Activated naive CD4-positive, alpha-beta T cell treated with anti-CD3 and anti-CD28 coated beads, Interleukin-2, amount 50 U/mL, for 24 hours (primary cell): ENCODE measurements around the gene TMEM86B.

ENCODE experiments used
- H3K27ac Mint-ChIP-seq: one replicate; pipeline ENCODE4 v1.8.0; 2021; ENCODE audit warnings: mild to moderate bottlenecking, mixed read lengths
- H3K27me3 Mint-ChIP-seq: one replicate; pipeline ENCODE4 v1.8.0; 2021; ENCODE audit warnings: mixed read lengths
- H3K36me3 Mint-ChIP-seq: one replicate; pipeline ENCODE4 v1.8.0; 2021; ENCODE audit warnings: mixed read lengths
- H3K4me1 Mint-ChIP-seq: one replicate; pipeline ENCODE4 v1.8.0; 2021; ENCODE audit warnings: mixed read lengths
- H3K4me3 Mint-ChIP-seq: one replicate; pipeline ENCODE4 v1.8.0; 2021; ENCODE audit warnings: mild to moderate bottlenecking, mixed read lengths
- H3K9me3 Mint-ChIP-seq: one replicate; pipeline ENCODE4 v1.8.0; 2021; ENCODE audit warnings: mixed read lengths

TMEM86B gene

DNA sequence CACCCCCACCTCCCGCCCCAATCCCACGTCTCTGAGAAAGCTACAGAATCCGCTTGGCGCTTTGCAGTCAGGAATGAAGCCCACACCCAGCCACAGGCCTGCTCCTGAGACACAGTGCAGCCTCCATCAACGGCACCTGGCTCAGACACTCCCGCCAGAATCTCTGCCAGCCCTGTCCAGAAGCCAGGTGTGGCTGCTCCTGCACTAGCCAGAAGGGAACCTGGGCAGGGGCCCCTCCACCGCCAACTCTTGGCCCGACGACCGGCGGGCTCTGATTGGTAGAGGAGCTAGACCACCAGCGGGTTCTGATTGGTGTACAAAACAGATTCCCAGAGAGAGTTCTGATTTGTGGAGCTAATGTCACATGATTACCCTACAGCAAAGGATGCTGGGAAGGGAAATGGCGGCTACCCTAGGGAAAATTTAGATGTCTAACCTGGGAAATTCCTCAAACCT is 33.1 kb upstream of the TMEM86B start:
- Mint-ChIP-seq H3K4me3 (no peak overlapping the region), H3K9me3 (no peaks in the 10 kb centered on the region), H3K36me3 (peaks cover 8% of the 10 kb centered on the region), H3K27ac (no peak overlapping the region), H3K4me1 (peaks cover 23% of the 10 kb centered on the region), H3K27me3 (no peaks in the 10 kb centered on the region)

DNA sequence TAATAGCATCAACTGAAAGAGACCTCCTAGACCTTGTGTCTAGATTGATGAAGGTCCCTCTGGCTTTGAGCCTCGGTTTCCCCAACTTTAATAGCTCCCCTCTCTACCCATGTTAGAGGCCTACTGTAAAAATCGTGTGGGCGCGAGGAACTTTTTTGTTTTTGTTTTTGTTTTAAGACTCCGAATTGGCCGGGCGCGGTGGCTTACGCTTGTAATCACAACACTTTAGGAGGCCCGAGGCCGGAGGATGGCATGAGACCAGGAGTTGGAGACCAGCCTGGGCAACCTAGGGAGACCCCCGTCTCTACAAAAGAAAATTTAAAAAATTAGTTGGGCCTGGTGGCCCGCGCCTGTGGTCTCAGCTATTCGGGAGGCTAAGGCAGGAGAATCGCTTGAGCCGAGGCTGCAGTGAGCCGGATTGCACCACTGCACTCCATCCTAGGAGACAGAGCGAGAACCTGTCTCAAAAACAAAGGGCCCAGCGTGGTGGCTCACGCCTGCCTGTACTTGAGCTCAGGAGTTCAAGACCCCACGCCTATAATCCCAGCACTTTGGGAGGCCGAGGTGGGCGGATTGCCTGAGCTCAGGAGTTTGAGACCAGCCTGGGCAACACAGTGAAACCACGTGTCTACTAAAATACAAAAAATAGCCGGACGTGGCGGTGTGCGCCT is 31.1 kb upstream of the TMEM86B start:
- Mint-ChIP-seq H3K27ac (peak overlapping the region; percentile 97), H3K27me3 (no peaks in the 10 kb centered on the region), H3K36me3 (peaks cover 7% of the 10 kb centered on the region), H3K4me3 (peak overlapping the region; percentile 96), H3K4me1 (peaks cover 34% of the 10 kb centered on the region), H3K9me3 (no peaks in the 10 kb centered on the region)

DNA sequence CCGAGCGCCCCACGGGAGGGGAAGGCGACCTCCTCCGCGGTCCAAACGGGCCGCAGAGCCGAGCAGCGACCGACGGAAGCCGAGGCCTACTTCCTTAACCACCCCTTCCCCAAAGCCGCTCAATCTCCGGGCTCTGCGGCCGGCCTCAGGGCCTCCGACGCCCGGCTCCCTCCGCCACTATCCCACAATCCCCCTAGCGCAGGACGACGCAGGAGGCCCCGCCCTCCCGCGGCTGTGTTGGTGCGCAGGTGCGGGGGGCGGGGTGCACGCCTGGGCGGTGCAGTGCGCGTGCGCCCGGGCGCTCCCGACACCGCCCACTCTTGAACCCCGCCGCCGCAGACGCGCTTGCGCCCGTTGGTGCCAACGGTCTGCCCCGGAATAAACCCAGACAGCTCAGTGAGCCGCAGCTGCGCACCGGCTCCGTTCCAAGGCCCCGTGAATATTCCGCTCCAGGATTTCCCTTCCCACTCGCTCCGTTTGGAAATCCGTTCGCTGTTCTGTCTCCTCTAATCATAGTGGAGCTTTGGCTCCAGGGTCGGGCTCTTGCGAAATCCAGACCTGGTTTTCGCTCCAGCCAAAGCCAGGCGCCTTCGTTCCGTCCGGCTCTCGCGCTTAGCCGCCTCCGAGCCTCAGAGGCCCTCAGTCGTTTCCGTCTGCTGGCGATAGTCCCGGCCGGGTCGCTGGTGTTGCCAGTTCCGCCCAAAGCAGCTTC is 30.4 kb upstream of the TMEM86B start, which contains the start of gene PPP6R1:
Gene PPP6R1, minus strand, starts transcription at position 190 of the 712 bp plus-strand sequence. CDS start 11,914 bp downstream, outside the sequence.
- Mint-ChIP-seq H3K9me3 (no peaks in the 10 kb centered on the region), H3K4me1 (peaks cover 38% of the 10 kb centered on the region), H3K36me3 (peaks cover 10% of the 10 kb centered on the region), H3K27ac (peak within 1 kb of the TSS; percentile 98), H3K27me3 (no peaks in the 10 kb centered on the region), H3K4me3 (peak within 1 kb of the TSS; percentile 97)

DNA sequence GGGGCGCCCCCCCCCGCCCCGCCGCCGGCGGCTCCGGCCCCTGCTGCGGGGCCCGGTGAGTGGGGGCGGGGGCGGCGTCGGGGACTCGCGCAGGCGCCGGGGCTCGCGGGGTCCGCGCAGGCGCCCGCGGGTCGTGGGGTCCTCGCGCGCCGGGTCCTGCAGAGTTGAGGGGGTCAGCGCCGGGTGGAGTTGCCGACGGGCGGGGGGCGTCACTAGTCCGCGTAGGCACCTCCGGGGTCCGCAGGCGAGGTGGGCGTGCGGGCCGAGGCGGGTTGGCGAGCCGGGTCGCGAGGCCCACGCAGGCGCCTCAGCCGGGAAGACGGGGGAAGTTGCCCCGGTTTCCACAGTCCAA is 29.9 kb upstream of the TMEM86B start:
- H3K9me3 Mint-ChIP-seq = no peaks in the 10 kb centered on the region
- H3K4me3 Mint-ChIP-seq = peak overlapping the region; percentile 96
- no peaks in the 10 kb centered on the region for H3K27me3 Mint-ChIP-seq
- peaks cover 44% of the 10 kb centered on the region for H3K4me1 Mint-ChIP-seq
- H3K36me3 Mint-ChIP-seq = peaks cover 11% of the 10 kb centered on the region
- no peak overlapping the region for H3K27ac Mint-ChIP-seq

DNA sequence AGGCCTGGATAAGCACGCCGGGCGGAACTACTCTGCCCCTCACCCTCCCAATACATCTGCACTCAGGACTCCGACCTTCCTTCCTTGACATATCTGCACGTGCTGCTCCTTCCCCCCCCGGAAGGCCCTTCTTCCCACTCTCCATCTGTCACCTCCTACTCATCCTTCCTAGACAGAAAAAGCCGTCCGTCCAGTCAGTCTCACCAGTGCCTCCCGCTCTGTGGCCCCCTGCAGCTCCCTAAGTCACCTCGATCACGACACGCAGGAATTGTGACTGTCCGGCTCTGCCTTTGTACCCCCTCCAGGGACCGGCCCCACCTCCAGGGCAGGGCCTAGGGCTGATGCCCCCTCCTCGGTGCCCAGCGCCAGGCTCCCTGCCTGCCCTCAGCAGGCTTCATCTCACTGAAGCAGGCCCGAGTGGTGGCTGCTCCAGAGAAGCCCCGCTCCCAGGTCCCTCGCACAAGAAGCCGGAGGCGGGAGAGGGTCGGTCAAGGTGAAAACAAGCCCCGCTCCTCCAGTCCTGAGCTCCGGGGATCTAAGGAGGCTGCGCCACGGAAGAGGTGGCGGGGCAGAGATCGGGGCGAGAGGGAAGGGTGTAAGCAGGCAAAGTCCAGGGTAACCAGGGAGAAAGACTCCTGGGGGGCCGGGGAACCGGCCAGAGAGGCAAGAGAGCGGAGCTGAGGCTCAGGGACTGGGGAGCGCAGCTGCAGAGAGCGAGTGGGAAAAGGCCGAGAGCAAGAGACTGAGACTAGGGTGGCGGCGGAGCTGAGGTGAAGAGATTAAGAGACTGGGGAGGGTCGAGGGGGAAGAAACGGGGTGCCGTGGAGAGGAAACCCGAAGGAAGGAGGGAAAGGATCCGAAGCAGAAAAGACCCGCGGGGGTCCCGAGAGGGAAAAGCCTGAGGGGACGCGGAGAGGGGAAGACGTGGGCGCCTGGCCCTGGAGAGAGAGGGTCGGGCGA is 29.2 kb upstream of the TMEM86B start:
- Mint-ChIP-seq H3K27ac (peak overlapping the region; percentile 98), H3K36me3 (peaks cover 11% of the 10 kb centered on the region), H3K4me3 (peak overlapping the region; percentile 97), H3K9me3 (no peaks in the 10 kb centered on the region), H3K27me3 (no peaks in the 10 kb centered on the region), H3K4me1 (peaks cover 47% of the 10 kb centered on the region)

- Mint-ChIP-seq H3K36me3 (peaks cover 9% of the 10 kb centered on the region), H3K4me1 (peaks cover 52% of the 10 kb centered on the region), H3K27ac (peak overlapping the region; percentile 98), H3K4me3 (peak overlapping the region; percentile 97), H3K27me3 (no peaks in the 10 kb centered on the region), H3K9me3 (no peaks in the 10 kb centered on the region)
These were observed 28.2 kb upstream of the TMEM86B start for GRCh38 chr19:55256562-55257460.

DNA sequence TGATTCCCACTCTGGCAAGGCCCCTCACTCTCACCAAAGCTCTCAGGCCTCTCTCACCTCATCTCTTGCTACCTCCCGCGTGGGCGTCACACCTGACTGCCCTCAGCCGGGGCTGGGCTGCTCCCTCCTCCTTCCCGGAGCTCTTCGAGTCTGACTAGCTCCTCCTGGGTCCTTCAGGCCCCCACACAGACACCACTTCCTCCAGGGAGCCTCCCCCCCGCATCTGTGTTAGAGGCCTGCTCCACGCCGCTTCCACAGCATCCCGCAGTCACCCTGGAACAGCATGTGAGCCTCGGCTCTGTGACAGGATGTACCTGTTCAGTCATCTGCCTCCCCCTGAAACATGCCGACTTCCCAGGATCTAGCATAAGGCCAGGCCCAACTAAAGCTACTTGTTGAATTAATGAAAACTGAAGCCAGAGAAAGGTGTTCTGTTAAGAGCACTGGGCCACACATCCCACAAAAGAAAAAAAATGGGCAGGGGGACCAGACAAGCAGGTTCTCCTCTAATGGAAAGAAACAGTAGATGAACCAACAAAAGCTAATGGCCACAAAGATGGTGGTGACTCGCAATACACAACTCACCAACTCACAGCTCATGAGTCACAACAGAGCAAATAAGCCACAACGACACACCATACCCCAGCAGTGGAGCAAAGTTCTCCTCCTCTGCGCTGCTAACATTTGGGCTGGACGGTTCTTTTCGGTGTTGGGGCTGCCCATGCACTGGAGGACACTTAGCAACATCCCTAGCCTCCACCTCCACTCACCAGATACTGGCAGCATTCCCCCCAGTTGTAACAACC is 27.3 kb upstream of the TMEM86B start:
- peaks cover 62% of the 10 kb centered on the region for H3K4me1 Mint-ChIP-seq
- H3K36me3 Mint-ChIP-seq = peaks cover 13% of the 10 kb centered on the region
- no peaks in the 10 kb centered on the region for H3K27me3 Mint-ChIP-seq
- H3K27ac Mint-ChIP-seq = peak overlapping the region; percentile 98
- no peaks in the 10 kb centered on the region for H3K9me3 Mint-ChIP-seq
- peak overlapping the region; percentile 97 for H3K4me3 Mint-ChIP-seq

GRCh38 chr19:55254625-55254977 is 26.0 kb upstream of the TMEM86B start:
- no peaks in the 10 kb centered on the region for H3K9me3 Mint-ChIP-seq
- H3K4me3 Mint-ChIP-seq = peak overlapping the region; percentile 97
- H3K27me3 Mint-ChIP-seq = no peaks in the 10 kb centered on the region
- peaks cover 61% of the 10 kb centered on the region for H3K4me1 Mint-ChIP-seq
- H3K36me3 Mint-ChIP-seq = peaks cover 14% of the 10 kb centered on the region
- peak overlapping the region; percentile 98 for H3K27ac Mint-ChIP-seq

DNA sequence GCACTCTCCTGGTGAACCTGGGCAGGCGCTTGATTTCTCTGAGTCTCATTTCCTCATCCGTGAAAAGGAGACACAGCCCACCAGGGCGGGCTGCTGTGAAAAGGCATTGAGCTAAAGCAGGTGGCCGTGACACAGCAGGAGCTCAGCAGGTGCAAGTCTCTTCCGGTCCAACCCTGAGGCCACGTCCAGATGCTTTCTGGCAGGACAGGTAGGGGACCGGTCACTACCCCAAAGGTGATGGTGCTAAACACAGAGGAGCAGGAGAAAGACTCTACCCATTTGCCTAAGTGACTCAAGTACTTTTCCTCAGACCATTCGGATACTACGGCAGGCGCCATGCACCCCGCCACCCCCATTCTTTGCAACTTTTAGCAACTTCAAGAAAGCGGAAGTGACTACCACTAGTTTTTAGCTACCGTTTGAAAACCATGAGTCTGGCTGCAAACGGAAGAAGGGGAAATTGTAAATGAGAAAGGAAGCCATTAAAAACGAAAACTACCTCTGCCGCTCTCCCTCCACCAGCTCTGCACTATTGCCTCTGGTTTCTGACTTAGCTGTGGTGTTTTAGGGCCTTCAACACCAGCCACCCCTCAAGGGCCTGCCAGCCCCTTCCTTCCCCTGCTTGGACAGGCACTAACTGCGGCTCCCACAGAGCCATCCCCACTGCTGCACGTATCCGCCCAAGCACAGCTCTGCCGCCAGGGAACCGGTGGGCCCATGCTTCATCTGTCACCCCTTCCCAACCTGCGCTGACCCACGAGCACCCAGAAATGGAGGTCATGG is 25.5 kb upstream of the TMEM86B start:
- Mint-ChIP-seq H3K27me3 (no peaks in the 10 kb centered on the region), H3K36me3 (peaks cover 14% of the 10 kb centered on the region), H3K27ac (peak overlapping the region; percentile 98), H3K9me3 (no peaks in the 10 kb centered on the region), H3K4me3 (peak overlapping the region; percentile 97), H3K4me1 (peaks cover 63% of the 10 kb centered on the region)

GRCh38 chr19:55252760-55253663 is 24.4 kb upstream of the TMEM86B start:
- peaks cover 14% of the 10 kb centered on the region for H3K36me3 Mint-ChIP-seq
- H3K4me1 Mint-ChIP-seq = peaks cover 73% of the 10 kb centered on the region
- peak overlapping the region; percentile 98 for H3K27ac Mint-ChIP-seq
- H3K27me3 Mint-ChIP-seq = no peaks in the 10 kb centered on the region
- no peaks in the 10 kb centered on the region for H3K9me3 Mint-ChIP-seq
- peak overlapping the region; percentile 97 for H3K4me3 Mint-ChIP-seq

GRCh38 chr19:55251341-55252081 is 22.9 kb upstream of the TMEM86B start:
- peak overlapping the region; percentile 91 for H3K27ac Mint-ChIP-seq
- no peaks in the 10 kb centered on the region for H3K27me3 Mint-ChIP-seq
- H3K4me3 Mint-ChIP-seq = peak overlapping the region; percentile 86
- peaks cover 65% of the 10 kb centered on the region for H3K4me1 Mint-ChIP-seq
- peaks cover 14% of the 10 kb centered on the region for H3K36me3 Mint-ChIP-seq
- no peaks in the 10 kb centered on the region for H3K9me3 Mint-ChIP-seq
